Right lobe of liver (tissue), 4 donors: ENCODE measurements around the gene PSME3IP1.
"Not testable (repeated sequence)": the region's sequence is repeated elsewhere in the genome, so short reads cannot be mapped to it uniquely, and the experiment has no call there.

Experiments
- POLR2A ChIP-seq: fragments of 450-650 bp; IDR thresholded peaks from one replicate; pipeline ENCODE4 v1.6.1; 2017; ENCODE audit warnings: antibody characterized with exemption, mild to moderate bottlenecking
- TF ChIP-seq, protein P1 (sequence below), 4 donors: fragments of 200-600 bp in 3 of 4; fragments of 450-650 bp in 1 of 4; IDR thresholded peaks; one replicate each; pipeline versions ENCODE4 v1.5.1 to v1.8.0; 2016 to 2022; ENCODE audit warnings: antibody characterized with exemption in 4 of 4, mild to moderate bottlenecking in 2 of 4
- donor health status: DM: no; HTN: no; CAD: no.
- donor health status: DM: no; HTN: no; CAD: no.
- donor health status: DM: no; HTN: yes; CAD: no.

DNA sequence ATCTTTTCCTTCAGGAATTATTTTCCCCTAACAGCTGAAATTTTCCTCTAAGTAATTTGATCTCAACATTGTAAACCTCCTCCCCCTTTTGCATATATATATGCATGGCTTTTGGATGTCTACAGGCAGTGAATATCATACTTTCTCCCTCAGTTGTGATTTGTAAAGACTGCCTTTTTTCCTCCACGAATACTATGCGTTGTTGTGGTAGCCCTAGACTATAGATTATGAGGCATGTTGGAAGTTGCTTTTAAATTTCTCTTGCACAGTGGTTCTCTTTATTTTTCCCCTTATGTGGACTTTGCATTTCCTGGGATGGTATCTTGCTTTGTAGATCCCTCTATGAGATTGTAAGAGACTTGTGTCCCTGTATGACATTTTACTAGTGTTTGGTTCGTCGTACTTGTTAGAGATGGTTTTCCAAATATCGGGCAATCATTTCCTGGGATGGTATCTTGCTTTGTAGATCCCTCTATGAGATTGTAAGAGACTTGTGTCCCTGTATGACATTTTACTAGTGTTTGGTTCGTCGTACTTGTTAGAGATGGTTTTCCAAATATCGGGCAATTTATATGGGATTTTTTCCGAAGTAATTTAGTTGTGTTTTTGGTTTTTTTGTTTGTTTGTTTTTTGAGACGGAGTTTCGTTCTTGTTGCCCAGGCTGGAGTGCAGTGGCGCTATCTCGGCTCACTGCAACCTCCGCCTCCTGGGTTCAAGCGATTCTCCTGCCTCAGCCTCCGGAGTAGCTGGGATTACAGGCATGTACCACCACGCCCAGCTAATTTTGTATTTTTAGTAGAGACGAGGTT, 2.3 kb upstream of the PSME3IP1 start:
- TF ChIP-seq, protein P1, sequence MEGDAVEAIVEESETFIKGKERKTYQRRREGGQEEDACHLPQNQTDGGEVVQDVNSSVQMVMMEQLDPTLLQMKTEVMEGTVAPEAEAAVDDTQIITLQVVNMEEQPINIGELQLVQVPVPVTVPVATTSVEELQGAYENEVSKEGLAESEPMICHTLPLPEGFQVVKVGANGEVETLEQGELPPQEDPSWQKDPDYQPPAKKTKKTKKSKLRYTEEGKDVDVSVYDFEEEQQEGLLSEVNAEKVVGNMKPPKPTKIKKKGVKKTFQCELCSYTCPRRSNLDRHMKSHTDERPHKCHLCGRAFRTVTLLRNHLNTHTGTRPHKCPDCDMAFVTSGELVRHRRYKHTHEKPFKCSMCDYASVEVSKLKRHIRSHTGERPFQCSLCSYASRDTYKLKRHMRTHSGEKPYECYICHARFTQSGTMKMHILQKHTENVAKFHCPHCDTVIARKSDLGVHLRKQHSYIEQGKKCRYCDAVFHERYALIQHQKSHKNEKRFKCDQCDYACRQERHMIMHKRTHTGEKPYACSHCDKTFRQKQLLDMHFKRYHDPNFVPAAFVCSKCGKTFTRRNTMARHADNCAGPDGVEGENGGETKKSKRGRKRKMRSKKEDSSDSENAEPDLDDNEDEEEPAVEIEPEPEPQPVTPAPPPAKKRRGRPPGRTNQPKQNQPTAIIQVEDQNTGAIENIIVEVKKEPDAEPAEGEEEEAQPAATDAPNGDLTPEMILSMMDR (IDR thresholded peaks at IDR 0.05): not testable (repeated sequence)
- not testable (repeated sequence) for TF ChIP-seq POLR2A
